Left lung (tissue), 10 donors: ENCODE results near the gene OR10H5. TPM values are rescaled to one million over a fixed set of nuclear protein-coding genes. Genes with fewer than 3 reads are reported as not detected.
"Not testable (repeated sequence)": the region's sequence is repeated elsewhere in the genome, so short reads cannot be mapped to it uniquely, and the experiment has no call there.

Experiments used
- ATAC-seq: fragments of 200-7000 bp; cut with Tn5 transposase; one replicate; pipeline ENCODE4 v1.9.1; 2020; ENCODE audit warnings: moderate library complexity
- DNase-seq, 4 donors: peaks; one replicate each; pipeline ENCODE4 v3.0.0-alpha.2; 2013 to 2020
- H3K27ac ChIP-seq, 2 donors: fragments of 200-600 bp; sonication (generic) in 1 of 2; one replicate each; pipeline versions ENCODE4 v1.5.0 to v1.8.0; 2020 to 2021
- H3K27me3 ChIP-seq, 2 donors: fragments of 200-600 bp; sonication (generic) in 1 of 2; one replicate each; pipeline versions ENCODE4 v1.5.0 to v1.8.0; 2020 to 2021
- H3K36me3 ChIP-seq, 2 donors: fragments of 200-600 bp; sonication (generic) in 1 of 2; one replicate each; pipeline versions ENCODE4 v1.5.0 to v1.8.0; 2020 to 2021
- H3K4me1 ChIP-seq, 2 donors: fragments of 200-600 bp; one replicate each; pipeline ENCODE4 v1.8.0; 2021
- H3K4me3 ChIP-seq, 2 donors: fragments of 200-600 bp; sonication (generic) in 1 of 2; one replicate each; pipeline versions ENCODE4 v1.5.0 to v1.8.0; 2020 to 2021; ENCODE audit warnings: mild to moderate bottlenecking in 1 of 2
- H3K9me3 ChIP-seq, 2 donors: fragments of 200-600 bp; sonication (generic) in 1 of 2; one replicate each; pipeline versions ENCODE4 v1.5.0 to v1.8.0; 2020 to 2021
- CTCF ChIP-seq, 2 donors: fragments of 200-600 bp; sonication (generic) in 1 of 2; IDR thresholded peaks; one replicate each; pipeline versions ENCODE4 v1.5.0 to v1.8.0; 2021; ENCODE audit warnings: antibody characterized with exemption in 2 of 2
- intact Hi-C, 2 donors: fragments of 100-400 bp; cut with DNase I; formaldehyde crosslinking; loops; one replicate each; pipeline versions ENCODE4 v1.11.2 to v1.14.2; 2022
- polyA plus RNA-seq, 6 donors: library from polyadenylated mRNA; unstranded; fragments of 120-200 nt; gene quantifications; one replicate each; pipeline ENCODE4 v1.2.1, GENCODE V29; 2013; ENCODE audit not compliant: insufficient read length in 6 of 6
- total RNA-seq, 2 donors: library from RNA; stranded (reverse); fragmentation: NEBNext Ultra II Directional; extraction: Animal tissue kit (Norgen Biotek cat#: 25700); gene quantifications; one replicate each; pipeline ENCODE4 v1.2.1, GENCODE V29; 2021
- donor health status: DM: no; HTN: yes; CAD: no.
- donor health status: DM: no; HTN: no; CAD: no.

The OR10H5 gene
- total and polyA plus RNA-seq, 8 donors, result 0.09 to 0.15 (median 0.11) TPM; not detected in 2

- DNase-seq (no peak), ATAC-seq (no peak)
- TF ChIP-seq CTCF (IDR thresholded peaks at IDR 0.05), result no peak
- H3K4me3 ChIP-seq, result no peak overlapping the region
- intact Hi-C loops, result no loop called here
- H3K4me1 ChIP-seq, result peaks cover 0 to 7% of the 10 kb centered on the region in 2 donors
- no peaks in the 10 kb centered on the region for H3K36me3 ChIP-seq
- H3K27me3 ChIP-seq, result peaks cover 0 to 17% of the 10 kb centered on the region in 2 donors
- H3K27ac ChIP-seq, result no peak overlapping the region
- no peaks in the 10 kb centered on the region for H3K9me3 ChIP-seq
These were observed 44.2 kb downstream of the OR10H5 start for GRCh38 chr19:15831626-15832025.

GRCh38 chr19:15834232-15834631, 46.8 kb downstream of the OR10H5 start:
- intact Hi-C loops, H3K4me3 ChIP-seq, H3K9me3 ChIP-seq, H3K27me3 ChIP-seq, DNase-seq, H3K27ac ChIP-seq, ATAC-seq, H3K36me3 ChIP-seq: not testable (repeated sequence)
- H3K4me1 ChIP-seq, result peaks cover 0 to 17% of the 10 kb centered on the region in 2 donors

GRCh38 chr19:15835565-15836329, 48.3 kb downstream of the OR10H5 start:
- H3K9me3 ChIP-seq, DNase-seq, intact Hi-C loops, H3K36me3 ChIP-seq, H3K27me3 ChIP-seq: not testable (repeated sequence)
- peak; percentile 6 for ATAC-seq
- Histone ChIP-seq H3K4me1 (peaks cover 0 to 17% of the 10 kb centered on the region in 2 donors), H3K4me3 (peak overlapping the region; percentile 61 to 70), H3K27ac (peak overlapping the region; percentile 99)

- Histone ChIP-seq H3K27ac (peak overlapping the region; percentile 99), H3K9me3 (no peaks in the 10 kb centered on the region), H3K36me3 (no peaks in the 10 kb centered on the region), H3K4me3 (peak overlapping the region; percentile 61 to 70), H3K4me1 (peaks cover 0 to 17% of the 10 kb centered on the region in 2 donors), H3K27me3 (no peaks in the 10 kb centered on the region)
- DNase-seq (peak; percentile 95 to 98 (median 98)), ATAC-seq (peak; percentile 99)
- intact Hi-C loops, result no loop called here
- TF ChIP-seq CTCF (IDR thresholded peaks at IDR 0.05), result no peak
These were observed 49.1 kb downstream of the OR10H5 start for GRCh38 chr19:15836330-15837220.

GRCh38 chr19:15837221-15837731, 49.8 kb downstream of the OR10H5 start:
- DNase-seq, result no peak
- peak overlapping the region; percentile 61 to 70 for H3K4me3 ChIP-seq
- no peaks in the 10 kb centered on the region for H3K27me3 ChIP-seq
- ATAC-seq, result peak; percentile 45
- peak overlapping the region; percentile 99 for H3K27ac ChIP-seq
- intact Hi-C loops, result no loop called here
- no peaks in the 10 kb centered on the region for H3K9me3 ChIP-seq
- H3K4me1 ChIP-seq, result peaks cover 0 to 17% of the 10 kb centered on the region in 2 donors
- no peak for TF ChIP-seq CTCF (IDR thresholded peaks at IDR 0.05)
- H3K36me3 ChIP-seq, result no peaks in the 10 kb centered on the region

GRCh38 chr19:15838351-15838750, 50.9 kb downstream of the OR10H5 start:
- intact Hi-C loops, result no loop called here
- H3K9me3 ChIP-seq, result no peaks in the 10 kb centered on the region
- DNase-seq (no peak), ATAC-seq (no peak)
- TF ChIP-seq CTCF (IDR thresholded peaks at IDR 0.05), result no peak
- H3K27me3 ChIP-seq, result no peaks in the 10 kb centered on the region
- peaks cover 0 to 19% of the 10 kb centered on the region in 2 donors for H3K4me1 ChIP-seq
- H3K36me3 ChIP-seq, result no peaks in the 10 kb centered on the region
- H3K4me3 ChIP-seq, result no peak overlapping the region
- no peak overlapping the region for H3K27ac ChIP-seq

- intact Hi-C loops, ATAC-seq, H3K27me3 ChIP-seq, H3K27ac ChIP-seq, H3K36me3 ChIP-seq, DNase-seq, H3K4me3 ChIP-seq, H3K9me3 ChIP-seq: not testable (repeated sequence)
- peaks cover 0 to 20% of the 10 kb centered on the region in 2 donors for H3K4me1 ChIP-seq
These were observed 52.4 kb downstream of the OR10H5 start for GRCh38 chr19:15839888-15840287.
